HG02943 (cell line): ENCODE results near the gene MTMR2.
"Not testable (repeated sequence)": the region's sequence is repeated elsewhere in the genome, so short reads cannot be mapped to it uniquely, and the experiment has no call there.

Experiments used
- ATAC-seq: cut with Tn5 transposase; IDR thresholded peaks from one replicate; pipeline ENCODE4 v1.9.1; 2021; ENCODE audit warnings: mild to moderate bottlenecking, low read depth, moderate library complexity; ENCODE audit not compliant: unreplicated experiment

Gene MTMR2

GRCh38 chr11:95888439-95888838, 35.5 kb downstream of the MTMR2 start:
- no peak for ATAC-seq

GRCh38 chr11:95886462-95886861, 37.4 kb downstream of the MTMR2 start:
- ATAC-seq, result no peak

- no peak for ATAC-seq
Observed at GRCh38 chr11:95884802-95885201, 39.1 kb downstream of the MTMR2 start.

GRCh38 chr11:95884376-95884775, 39.5 kb downstream of the MTMR2 start:
- no peak for ATAC-seq

GRCh38 chr11:95883381-95883780, 40.5 kb downstream of the MTMR2 start:
- ATAC-seq, result no peak

- ATAC-seq, result no peak
Observed at GRCh38 chr11:95877291-95877690, 46.6 kb downstream of the MTMR2 start.

DNA sequence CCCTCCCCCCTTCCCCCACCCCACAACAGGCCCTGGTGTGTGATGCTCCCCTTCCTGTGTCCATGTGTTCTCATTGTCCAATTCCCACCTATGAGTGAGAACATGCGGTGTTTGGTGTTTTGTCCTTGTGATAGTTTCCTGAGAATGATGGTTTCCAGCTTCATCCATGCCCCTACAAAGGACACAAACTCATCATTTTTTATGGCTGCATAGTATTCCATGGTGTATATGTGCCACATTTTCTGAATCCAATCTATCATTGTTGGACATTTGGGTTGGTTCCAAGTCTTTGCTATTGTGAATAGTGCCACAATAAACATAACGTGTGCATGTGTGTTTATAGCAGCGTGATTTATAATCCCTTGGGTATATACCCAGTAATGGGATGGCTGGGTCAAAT, 53.0 kb downstream of the MTMR2 start:
- ATAC-seq, result not testable (repeated sequence)

DNA sequence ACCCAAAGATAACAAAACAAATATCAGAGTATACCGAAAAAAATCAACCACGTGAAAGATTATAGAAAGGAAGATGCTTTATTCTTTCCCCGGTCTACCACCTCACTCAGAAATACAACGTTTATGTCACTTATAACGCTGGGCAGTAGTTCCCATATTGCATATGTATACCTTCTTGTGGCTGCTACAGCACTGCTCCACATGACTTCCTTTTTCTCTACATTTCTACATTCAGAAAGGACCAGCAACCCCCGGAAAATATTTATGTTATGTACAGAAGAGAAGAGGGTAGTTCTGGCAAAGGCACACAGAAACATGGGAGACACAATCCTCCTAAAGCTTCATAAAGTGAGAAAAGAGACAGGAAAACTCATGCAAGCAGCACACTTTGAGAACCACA, 56.8 kb downstream of the MTMR2 start:
- no peak for ATAC-seq

- no peak for ATAC-seq
Observed at GRCh38 chr11:95863486-95864140, 60.3 kb downstream of the MTMR2 start.

DNA sequence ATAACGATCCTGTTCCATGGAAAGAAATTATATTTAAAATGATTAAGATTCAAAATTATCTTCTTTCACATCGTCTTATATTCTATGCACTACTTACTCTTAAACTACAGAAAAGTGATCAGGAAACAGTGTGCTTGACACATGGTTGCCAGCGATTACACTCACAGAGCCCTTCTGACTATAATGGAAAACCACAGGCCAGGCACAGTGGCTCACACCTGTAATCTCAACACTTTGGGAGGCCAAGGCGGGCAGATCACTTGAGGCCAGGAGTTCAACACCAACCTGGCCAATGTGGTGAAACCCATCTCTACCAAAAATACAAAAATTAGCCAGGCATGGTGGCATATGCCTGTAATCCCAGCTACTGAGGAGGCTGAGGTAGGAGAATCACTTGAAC, 63.9 kb downstream of the MTMR2 start:
- ATAC-seq, result not testable (repeated sequence)

GRCh38 chr11:95854362-95854761, 69.5 kb downstream of the MTMR2 start:
- ATAC-seq, result not testable (repeated sequence)

GRCh38 chr11:95853862-95854261, 70.0 kb downstream of the MTMR2 start:
- no peak for ATAC-seq

DNA sequence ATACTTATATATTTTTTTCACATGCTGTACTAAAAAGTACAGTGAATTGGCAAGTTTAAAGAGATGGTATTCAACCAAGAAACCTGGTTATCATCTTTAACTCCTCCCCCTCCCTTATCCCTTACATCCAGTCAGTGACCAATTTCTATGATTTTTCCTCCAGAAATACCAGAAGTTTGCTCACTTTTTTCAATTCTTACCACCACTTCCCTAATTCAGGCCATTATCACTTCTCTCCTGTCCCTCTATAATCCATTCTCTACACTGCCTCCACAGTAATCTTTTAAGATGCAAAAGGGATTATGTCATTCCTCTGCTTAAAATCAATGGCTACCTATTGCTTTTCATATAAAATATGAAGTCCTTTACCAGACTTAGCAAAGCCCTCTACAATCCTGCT, 70.8 kb downstream of the MTMR2 start:
- ATAC-seq, result no peak

DNA sequence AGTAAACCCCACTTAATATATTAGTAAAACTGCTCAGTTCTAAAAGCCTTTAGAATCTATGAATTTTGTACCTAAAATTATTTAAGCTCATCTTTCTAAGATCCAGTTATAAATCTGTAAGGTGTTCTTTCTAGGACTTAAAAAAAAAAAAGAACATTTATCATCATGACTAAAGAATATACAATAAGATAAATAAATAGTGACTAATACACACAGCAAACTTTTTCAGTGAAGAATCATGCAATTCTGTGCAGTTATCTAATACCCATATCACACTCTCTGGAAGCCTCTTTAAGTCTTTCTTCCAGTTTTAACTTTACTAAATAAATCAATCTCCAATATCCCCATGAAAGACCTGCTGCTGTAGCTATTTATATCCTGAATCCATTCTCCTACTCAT, 73.8 kb downstream of the MTMR2 start:
- ATAC-seq, result no peak

DNA sequence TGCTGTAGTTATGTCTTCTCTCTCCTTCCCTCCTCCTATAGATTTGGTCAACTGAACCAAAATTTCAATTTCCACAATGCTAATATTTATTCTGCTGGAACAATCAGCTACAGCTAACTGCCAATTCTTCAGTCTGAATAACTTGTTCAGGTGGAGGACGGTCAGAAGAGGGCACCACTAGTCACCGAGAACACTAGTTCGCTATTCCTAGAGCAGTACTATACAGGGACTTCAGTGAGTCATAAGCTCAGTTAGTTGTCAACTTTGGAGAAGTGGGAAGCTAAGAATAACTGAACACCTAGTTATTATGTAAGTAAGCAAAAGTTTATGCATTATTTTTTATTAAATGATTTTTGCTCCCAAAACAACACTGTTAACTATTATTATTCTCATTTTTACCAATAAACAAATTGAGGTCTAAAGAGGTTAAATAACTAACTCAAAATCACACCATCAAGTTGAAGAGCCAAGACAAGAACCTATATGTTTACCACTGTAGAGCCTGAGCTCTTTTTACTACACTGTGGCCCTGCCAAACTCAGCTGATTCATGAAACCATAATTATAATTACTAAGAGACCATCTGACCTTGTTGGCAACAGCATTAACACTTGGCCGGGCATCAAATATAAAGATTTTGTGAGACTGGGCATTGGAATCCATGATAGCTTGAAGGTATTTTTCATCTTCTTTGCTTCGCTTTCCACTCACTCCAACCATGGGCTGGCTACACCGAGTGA, 74.7 kb downstream of the MTMR2 start:
- ATAC-seq, result no peak

GRCh38 chr11:95845167-95845566, 78.7 kb downstream of the MTMR2 start:
- no peak for ATAC-seq

DNA sequence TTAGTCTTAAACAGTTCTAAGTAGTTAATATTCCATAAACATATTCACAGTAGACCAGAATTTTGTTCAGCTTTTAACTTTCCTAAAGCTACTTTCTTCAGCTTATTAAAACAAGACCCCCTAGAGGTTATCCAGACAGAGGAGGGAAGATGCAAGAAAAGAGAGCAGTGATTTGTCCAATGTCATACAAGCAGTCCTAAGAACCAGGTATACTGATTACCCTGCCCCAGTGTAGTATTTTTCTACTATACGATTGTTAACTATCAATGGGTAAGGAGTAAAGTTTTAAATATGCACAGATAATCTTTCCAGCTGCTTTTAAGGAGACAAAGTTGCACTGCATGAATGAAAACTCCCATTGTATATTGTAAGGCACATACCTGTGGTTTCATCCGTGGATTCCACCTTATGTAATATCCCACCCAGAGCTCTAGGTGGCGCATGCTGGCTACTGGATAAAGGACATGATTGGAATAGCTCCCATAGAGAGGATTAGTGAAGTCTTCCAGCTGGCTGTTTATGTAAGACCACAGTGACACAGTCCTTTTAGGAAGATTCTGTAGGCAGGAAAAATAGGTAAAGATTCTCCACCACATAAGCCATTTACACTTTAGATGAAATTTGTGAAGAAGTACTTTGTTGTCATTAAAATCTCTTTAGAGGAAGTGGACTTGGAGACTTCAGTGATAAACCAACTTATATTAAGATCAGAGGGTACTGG, 88.0 kb downstream of the MTMR2 start:
- peak; percentile 84 for ATAC-seq

DNA sequence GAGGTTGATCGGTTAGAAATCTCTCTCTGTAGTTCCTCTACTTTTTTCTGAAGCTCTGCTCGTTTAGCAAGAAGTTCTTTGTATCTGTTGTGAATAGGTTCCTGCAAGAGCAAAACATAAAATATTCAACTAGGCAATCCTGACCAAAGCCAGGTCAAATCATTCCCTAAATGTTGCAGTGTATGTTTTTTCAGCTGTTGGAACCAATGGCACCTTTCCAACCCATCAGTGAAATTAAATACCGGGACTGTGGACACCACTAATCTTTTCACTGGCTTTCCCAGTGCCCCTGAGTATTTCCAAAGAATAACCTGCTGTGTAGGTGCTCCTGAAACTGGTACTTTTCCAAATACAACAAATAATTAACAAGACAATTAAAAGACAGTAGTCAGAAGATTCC, 88.6 kb downstream of the MTMR2 start:
- no peak for ATAC-seq

- ATAC-seq, result no peak
Observed at GRCh38 chr11:95833378-95833777, 90.5 kb downstream of the MTMR2 start.

DNA sequence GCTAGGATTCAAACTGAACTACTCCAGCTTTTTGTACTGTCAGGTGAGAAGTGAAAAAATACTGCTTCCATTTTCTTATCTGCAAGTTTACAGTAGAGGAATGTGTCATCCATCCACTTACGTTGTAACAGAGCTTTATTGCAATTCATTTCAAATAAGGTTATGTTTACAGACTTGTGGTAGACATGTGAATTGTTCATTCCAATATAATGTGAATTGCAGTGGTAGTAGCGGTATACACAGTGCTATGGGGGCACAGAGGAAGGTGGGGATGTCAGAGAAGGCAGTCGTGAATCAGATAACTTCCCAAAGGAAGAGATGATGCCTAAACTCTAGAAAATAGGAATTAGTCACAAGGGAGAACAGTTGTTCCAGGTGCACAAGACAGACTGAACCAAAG, 91.1 kb downstream of the MTMR2 start:
- ATAC-seq, result no peak

- ATAC-seq, result no peak
Observed at GRCh38 chr11:95831198-95831883, 92.6 kb downstream of the MTMR2 start.
